Measurements from ENCODE around the gene CDKN1B. TPM values are rescaled to one million over a fixed set of nuclear protein-coding genes. Genes with fewer than 3 reads are reported as not detected.

The CDKN1B gene
- total RNA-seq, 1 donor from 2014 or later, result 28.3 TPM

GRCh38 chr12:12741660-12742059, 24.5 kb downstream of the CDKN1B start:
- DNase-seq (ENCODE audit: low spot score in 2 of 2, unreplicated experiment in 2 of 2), result no peak
- no peaks in the 10 kb centered on the region for H3K9me3 Mint-ChIP-seq
- no peak for TF ChIP-seq CTCF (IDR thresholded peaks at IDR 0.05; ENCODE audit: unreplicated experiment)
- H3K27me3 Mint-ChIP-seq (ENCODE audit: low read depth), result no peaks in the 10 kb centered on the region
- H3K4me1 Mint-ChIP-seq, result peaks cover 39% of the 10 kb centered on the region
- H3K4me3 Mint-ChIP-seq, result no peak overlapping the region
- H3K36me3 Mint-ChIP-seq, result no peaks in the 10 kb centered on the region
- peak overlapping the region; percentile 32 for H3K27ac Mint-ChIP-seq

GRCh38 chr12:12744546-12745305, 27.6 kb downstream of the CDKN1B start:
- peaks cover 43% of the 10 kb centered on the region for H3K4me1 Mint-ChIP-seq
- H3K27me3 Mint-ChIP-seq (ENCODE audit: low read depth), result no peaks in the 10 kb centered on the region
- no peak overlapping the region for H3K4me3 Mint-ChIP-seq
- peak overlapping the region; percentile 76 for H3K27ac Mint-ChIP-seq
- no peaks in the 10 kb centered on the region for H3K9me3 Mint-ChIP-seq
- no peaks in the 10 kb centered on the region for H3K36me3 Mint-ChIP-seq
- no peak for DNase-seq (ENCODE audit: low spot score in 2 of 2, unreplicated experiment in 2 of 2)
- no peak for TF ChIP-seq CTCF (IDR thresholded peaks at IDR 0.05; ENCODE audit: unreplicated experiment)

GRCh38 chr12:12745576-12746211, 28.5 kb downstream of the CDKN1B start:
- Mint-ChIP-seq H3K27me3 (ENCODE audit: low read depth) (no peaks in the 10 kb centered on the region), H3K9me3 (no peaks in the 10 kb centered on the region), H3K4me3 (no peak overlapping the region), H3K27ac (no peak overlapping the region), H3K4me1 (peaks cover 43% of the 10 kb centered on the region), H3K36me3 (no peaks in the 10 kb centered on the region)
- no peak for DNase-seq (ENCODE audit: low spot score in 2 of 2, unreplicated experiment in 2 of 2)
- no peak for TF ChIP-seq CTCF (IDR thresholded peaks at IDR 0.05; ENCODE audit: unreplicated experiment)

- Mint-ChIP-seq H3K9me3 (no peaks in the 10 kb centered on the region), H3K4me3 (no peak overlapping the region), H3K36me3 (no peaks in the 10 kb centered on the region), H3K27me3 (ENCODE audit: low read depth) (no peaks in the 10 kb centered on the region), H3K27ac (peak overlapping the region; percentile 51), H3K4me1 (peaks cover 38% of the 10 kb centered on the region)
- TF ChIP-seq CTCF (IDR thresholded peaks at IDR 0.05; ENCODE audit: unreplicated experiment), result no peak
- DNase-seq (ENCODE audit: low spot score in 2 of 2, unreplicated experiment in 2 of 2), result no peak
These were observed 30.1 kb downstream of the CDKN1B start for GRCh38 chr12:12747278-12747677.

- peaks cover 38% of the 10 kb centered on the region for H3K4me1 Mint-ChIP-seq
These were observed 30.9 kb downstream of the CDKN1B start for GRCh38 chr12:12748044-12748443.

More at GRCh38 chr12:12748044-12748443, 30.9 kb downstream of the CDKN1B start:
- no peak for TF ChIP-seq CTCF (IDR thresholded peaks at IDR 0.05; ENCODE audit: unreplicated experiment)
- DNase-seq (ENCODE audit: low spot score in 2 of 2, unreplicated experiment in 2 of 2), result no peak
- Mint-ChIP-seq H3K4me3 (no peak overlapping the region), H3K36me3 (no peaks in the 10 kb centered on the region), H3K9me3 (no peaks in the 10 kb centered on the region), H3K27me3 (ENCODE audit: low read depth) (no peaks in the 10 kb centered on the region), H3K27ac (no peak overlapping the region)
